Effector memory CD4-positive, alpha-beta T cell (primary cell): ENCODE measurements around the gene NAA30.

Source experiments
- DNase-seq, 3 donors: peaks; one replicate each; pipeline ENCODE4 v3.0.0-alpha.2; 2020
- H3K27ac ChIP-seq: 2 replicates; pipeline ENCODE4 v1.7.0; 2013; ENCODE audit warnings: mild to moderate bottlenecking, low read length, moderate library complexity; ENCODE audit not compliant: insufficient read depth, poor library complexity, severe bottlenecking
- H3K27me3 ChIP-seq: replicated peaks from 2 replicates; pipeline ENCODE4 v1.7.0; 2013; ENCODE audit warnings: mild to moderate bottlenecking, low read length; ENCODE audit not compliant: insufficient read depth, control insufficient read depth, poor library complexity, severe bottlenecking
- H3K36me3 ChIP-seq: 2 replicates; pipeline ENCODE4 v1.7.0; 2013; ENCODE audit warnings: mild to moderate bottlenecking, low read length, moderate library complexity; ENCODE audit not compliant: control insufficient read depth, insufficient read depth
- H3K4me1 ChIP-seq: 2 replicates; pipeline ENCODE4 v1.7.0; 2013; ENCODE audit warnings: low read length, mild to moderate bottlenecking; ENCODE audit not compliant: control insufficient read depth, insufficient read depth, poor library complexity, severe bottlenecking
- H3K4me3 ChIP-seq: 2 replicates; pipeline ENCODE4 v1.7.0; 2013; ENCODE audit warnings: low read length, low read depth, mild to moderate bottlenecking; ENCODE audit not compliant: insufficient read depth, poor library complexity, severe bottlenecking
- H3K9me3 ChIP-seq: 2 replicates; pipeline ENCODE4 v1.7.0; 2013; ENCODE audit warnings: mild to moderate bottlenecking, low read length, moderate library complexity; ENCODE audit not compliant: control insufficient read depth

NAA30 gene

DNA sequence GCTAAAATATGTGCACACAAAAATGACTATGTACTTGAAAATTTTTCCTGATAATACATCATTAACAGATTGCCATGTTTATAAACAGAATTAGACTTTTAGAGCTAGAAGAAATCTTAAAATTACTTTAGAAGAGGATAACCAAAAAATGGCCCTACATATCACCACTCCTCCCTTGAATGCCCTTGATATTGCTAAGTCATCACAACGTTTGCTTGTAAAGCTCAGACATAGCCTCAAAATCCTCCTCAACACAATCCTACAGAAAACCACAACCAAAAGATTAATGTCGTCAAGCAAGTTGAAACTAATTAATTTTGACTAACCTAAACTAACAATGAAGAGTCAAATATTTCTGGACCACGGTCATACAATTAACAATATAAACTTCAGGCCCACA, 19.4 kb upstream of the NAA30 start:
- Histone ChIP-seq H3K27ac (no peak overlapping the region), H3K4me1 (no peaks in the 10 kb centered on the region), H3K4me3 (no peak overlapping the region), H3K36me3 (no peaks in the 10 kb centered on the region), H3K9me3 (no peaks in the 10 kb centered on the region), H3K27me3 (no peaks in the 10 kb centered on the region)
- no peak for DNase-seq

GRCh38 chr14:57375156-57375555, 15.2 kb upstream of the NAA30 start:
- Histone ChIP-seq H3K36me3 (no peaks in the 10 kb centered on the region), H3K4me3 (no peak overlapping the region), H3K4me1 (no peaks in the 10 kb centered on the region), H3K27ac (no peak overlapping the region), H3K9me3 (no peaks in the 10 kb centered on the region), H3K27me3 (no peaks in the 10 kb centered on the region)
- no peak for DNase-seq

GRCh38 chr14:57378661-57379060, 11.7 kb upstream of the NAA30 start:
- no peaks in the 10 kb centered on the region for H3K4me1 ChIP-seq
- no peaks in the 10 kb centered on the region for H3K9me3 ChIP-seq
- no peaks in the 10 kb centered on the region for H3K36me3 ChIP-seq
- no peaks in the 10 kb centered on the region for H3K27me3 ChIP-seq
- H3K4me3 ChIP-seq, result no peak overlapping the region
- DNase-seq, result no peak
- H3K27ac ChIP-seq, result no peak overlapping the region

DNA sequence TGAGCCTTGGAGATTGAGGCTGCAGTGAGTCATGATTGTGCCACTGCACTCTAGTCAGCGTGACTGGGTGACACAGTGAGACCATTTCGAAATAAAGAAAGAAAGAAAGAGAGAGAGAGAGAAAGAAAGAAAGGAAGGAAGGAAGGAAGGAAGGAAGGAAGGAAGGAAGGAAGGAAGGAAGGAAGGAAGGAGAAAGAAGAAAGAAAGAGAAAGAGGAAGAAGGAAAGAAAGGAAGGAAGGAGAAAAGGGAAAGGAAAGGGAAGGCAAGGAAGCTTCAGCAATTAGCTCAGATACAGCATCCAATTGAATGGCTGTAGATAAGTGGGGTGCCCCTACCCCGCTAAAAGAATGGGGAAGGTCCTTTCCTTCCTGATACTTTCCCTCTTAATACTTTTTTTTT, 9.5 kb upstream of the NAA30 start:
- H3K27me3 ChIP-seq, result no peaks in the 10 kb centered on the region
- H3K4me1 ChIP-seq, result no peaks in the 10 kb centered on the region
- H3K27ac ChIP-seq, result no peak overlapping the region
- no peaks in the 10 kb centered on the region for H3K36me3 ChIP-seq
- no peak overlapping the region for H3K4me3 ChIP-seq
- no peak for DNase-seq
- no peaks in the 10 kb centered on the region for H3K9me3 ChIP-seq

DNA sequence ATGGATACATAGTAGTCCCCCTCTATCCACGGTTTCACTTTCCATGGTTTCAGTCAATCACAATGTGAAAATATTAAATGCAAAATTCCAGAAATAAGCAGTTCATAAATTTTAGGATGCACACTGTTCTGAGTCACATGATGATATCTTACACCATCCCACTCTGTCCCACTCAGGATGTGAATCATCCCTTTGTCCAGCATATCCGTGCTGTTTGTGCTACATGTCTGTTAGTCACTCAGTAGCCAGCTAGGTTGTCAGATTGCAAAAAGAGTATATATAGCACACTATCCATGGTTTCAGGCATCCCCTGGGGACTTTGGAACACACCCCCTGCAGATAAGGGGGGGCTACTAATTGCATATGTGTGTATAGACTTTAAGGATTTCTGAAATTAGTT, 8.1 kb upstream of the NAA30 start:
- H3K4me3 ChIP-seq, result no peak overlapping the region
- H3K4me1 ChIP-seq, result no peaks in the 10 kb centered on the region
- H3K9me3 ChIP-seq, result no peaks in the 10 kb centered on the region
- H3K27me3 ChIP-seq, result no peaks in the 10 kb centered on the region
- H3K36me3 ChIP-seq, result no peaks in the 10 kb centered on the region
- no peak for DNase-seq
- no peak overlapping the region for H3K27ac ChIP-seq

- H3K27ac ChIP-seq, result no peak overlapping the region
- no peak overlapping the region for H3K4me3 ChIP-seq
- H3K9me3 ChIP-seq, result no peaks in the 10 kb centered on the region
- H3K36me3 ChIP-seq, result no peaks in the 10 kb centered on the region
- DNase-seq, result no peak
- H3K4me1 ChIP-seq, result no peaks in the 10 kb centered on the region
- no peaks in the 10 kb centered on the region for H3K27me3 ChIP-seq
Measured at GRCh38 chr14:57383125-57383745, 7.2 kb upstream of the NAA30 start.

DNA sequence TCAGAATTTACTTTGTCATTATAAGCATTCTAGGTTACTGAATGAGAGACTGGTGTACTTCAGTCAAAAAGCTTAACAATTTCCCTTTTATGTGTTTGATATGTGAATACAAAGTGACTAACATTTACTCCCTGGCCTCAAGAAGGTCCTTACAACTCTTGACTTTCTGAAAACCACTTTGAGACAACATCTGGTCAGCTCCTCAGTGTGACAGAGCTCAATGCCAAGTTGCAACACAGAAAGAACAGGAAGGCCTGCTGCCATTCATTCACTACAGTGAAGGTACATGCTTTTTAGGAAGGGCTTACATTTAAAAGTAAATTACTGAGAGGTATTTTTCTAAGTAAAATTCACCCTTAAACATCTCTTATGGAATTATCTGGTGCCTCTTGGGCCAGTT, 2.3 kb upstream of the NAA30 start:
- Histone ChIP-seq H3K27me3 (no peaks in the 10 kb centered on the region), H3K4me3 (no peak overlapping the region), H3K36me3 (no peaks in the 10 kb centered on the region), H3K27ac (no peak overlapping the region), H3K4me1 (no peaks in the 10 kb centered on the region), H3K9me3 (no peaks in the 10 kb centered on the region)
- no peak for DNase-seq

GRCh38 chr14:57389646-57390036, 745 bp upstream of the NAA30 start:
- no peak for DNase-seq
- Histone ChIP-seq H3K4me3 (peak overlapping the region; percentile 92), H3K9me3 (no peaks in the 10 kb centered on the region), H3K27me3 (no peaks in the 10 kb centered on the region), H3K27ac (peak overlapping the region; percentile 77), H3K36me3 (no peaks in the 10 kb centered on the region), H3K4me1 (no peaks in the 10 kb centered on the region)

DNA sequence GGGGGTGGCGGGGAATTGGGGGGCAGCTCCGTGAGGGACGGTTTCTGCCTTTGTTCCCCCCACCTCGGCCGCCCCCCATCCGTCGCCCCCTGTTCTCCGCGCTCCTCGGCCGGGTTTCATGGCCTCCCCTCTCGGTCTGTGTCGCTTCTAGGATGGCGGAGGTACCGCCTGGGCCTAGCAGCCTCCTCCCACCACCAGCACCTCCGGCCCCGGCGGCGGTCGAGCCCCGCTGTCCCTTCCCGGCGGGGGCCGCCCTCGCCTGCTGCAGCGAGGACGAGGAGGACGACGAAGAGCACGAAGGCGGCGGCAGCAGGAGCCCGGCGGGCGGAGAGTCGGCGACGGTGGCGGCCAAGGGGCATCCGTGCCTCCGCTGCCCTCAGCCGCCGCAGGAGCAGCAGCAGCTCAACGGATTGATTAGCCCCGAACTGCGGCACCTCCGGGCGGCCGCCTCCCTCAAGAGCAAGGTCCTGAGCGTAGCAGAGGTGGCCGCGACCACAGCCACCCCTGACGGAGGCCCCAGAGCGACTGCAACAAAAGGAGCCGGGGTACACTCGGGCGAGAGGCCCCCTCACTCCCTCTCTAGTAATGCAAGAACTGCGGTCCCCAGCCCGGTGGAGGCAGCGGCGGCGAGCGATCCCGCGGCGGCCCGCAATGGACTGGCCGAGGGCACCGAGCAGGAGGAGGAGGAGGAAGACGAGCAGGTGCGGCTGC, 575 bp downstream of the NAA30 start:
- DNase-seq, result peak in 1 of 3 donors; percentile 9

DNA sequence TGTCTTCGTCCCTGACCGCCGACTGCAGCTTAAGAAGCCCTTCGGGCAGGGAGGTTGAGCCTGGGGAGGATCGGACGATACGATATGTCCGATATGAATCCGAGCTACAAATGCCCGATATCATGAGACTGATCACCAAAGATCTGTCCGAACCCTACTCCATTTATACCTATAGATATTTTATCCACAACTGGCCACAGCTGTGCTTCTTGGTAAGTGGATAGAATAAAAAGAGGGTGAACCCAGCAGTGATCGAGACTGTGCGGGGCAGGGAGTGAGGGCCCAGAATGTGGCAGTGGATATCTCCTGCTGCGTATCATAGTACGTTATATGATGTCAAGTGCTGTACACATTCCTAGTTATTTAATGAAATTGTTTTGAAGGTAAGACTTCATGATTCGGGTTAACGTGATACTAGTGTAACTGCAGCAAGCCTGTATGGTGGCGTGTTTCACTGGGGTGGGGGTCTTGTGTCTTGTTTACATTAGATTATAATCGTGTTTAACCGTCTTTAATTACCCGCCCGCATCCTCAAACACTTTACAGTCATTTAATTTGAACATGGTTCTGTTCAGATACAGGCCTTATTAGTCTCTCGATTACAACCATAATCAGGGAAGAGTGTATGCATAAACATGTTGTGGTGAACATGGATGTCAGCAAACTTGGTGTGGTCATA, 1.3 kb downstream of the NAA30 start:
- Histone ChIP-seq H3K9me3 (no peaks in the 10 kb centered on the region), H3K4me3 (peak overlapping the region; percentile 92), H3K4me1 (no peaks in the 10 kb centered on the region), H3K27ac (peak overlapping the region; percentile 77), H3K36me3 (no peaks in the 10 kb centered on the region), H3K27me3 (no peaks in the 10 kb centered on the region)
- no peak for DNase-seq

More for the DNA sequence above, 575 bp downstream of the NAA30 start:
- peak overlapping the region; percentile 92 for H3K4me3 ChIP-seq
- no peaks in the 10 kb centered on the region for H3K36me3 ChIP-seq
- no peaks in the 10 kb centered on the region for H3K9me3 ChIP-seq
- H3K4me1 ChIP-seq, result no peaks in the 10 kb centered on the region
- peak overlapping the region; percentile 77 for H3K27ac ChIP-seq
- H3K27me3 ChIP-seq, result no peaks in the 10 kb centered on the region
